ENCODE measurements around the gene GRIA4. TPM values are rescaled to one million over a fixed set of nuclear protein-coding genes. Genes with fewer than 3 reads are reported as not detected.

The GRIA4 gene
- total RNA-seq, 1 donor from 2014 or later, result 0.27 TPM

DNA sequence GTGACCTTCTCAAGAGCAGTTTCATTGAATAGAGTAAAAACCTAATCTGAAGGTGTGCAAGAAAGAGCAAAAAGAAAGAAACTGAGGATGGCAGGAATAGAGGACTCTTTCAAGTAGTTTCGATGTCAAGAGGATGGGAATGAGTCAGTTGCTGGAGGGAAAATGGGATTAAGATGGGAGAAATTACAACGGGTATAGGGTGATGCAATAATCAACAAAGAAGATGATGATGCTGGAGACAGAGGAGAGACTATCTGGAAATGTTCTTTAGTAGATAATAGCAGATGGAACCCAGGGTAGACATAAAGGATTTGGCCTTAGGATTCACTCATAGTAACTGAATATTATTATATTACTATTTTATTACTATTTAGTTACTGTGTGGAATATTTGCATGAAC lies 189.4 kb downstream of the GRIA4 start:
- Histone ChIP-seq H3K4me1 (ENCODE audit: insufficient read depth, low read length) (no peaks in the 10 kb centered on the region), H2AFZ (ENCODE audit: low read depth, low read length) (no peak overlapping the region), H3K4me2 (ENCODE audit: low read length) (no peak overlapping the region), H3K9ac (ENCODE audit: low read length) (no peak overlapping the region), H3K27ac (ENCODE audit: low read depth, low read length) (no peak overlapping the region), H3K27me3 (ENCODE audit: insufficient read depth, low read length) (no peaks in the 10 kb centered on the region), H3K36me3 (ENCODE audit: insufficient read depth, low read length) (no peaks in the 10 kb centered on the region), H3K4me3 (ENCODE audit: insufficient read depth, low read depth, low read length) (no peak overlapping the region), H3K9me3 (ENCODE audit: insufficient read depth, low read depth, low read length) (no peaks in the 10 kb centered on the region), H4K20me1 (ENCODE audit: insufficient read depth, low read length) (no peaks in the 10 kb centered on the region), H3K79me2 (ENCODE audit: insufficient read depth, low read length) (no peaks in the 10 kb centered on the region)
- no peak for DNase-seq (ENCODE audit: low read depth)
- TF ChIP-seq CTCF (IDR thresholded peaks at IDR 0.05; ENCODE audit: insufficient read depth, low read depth, low read length) (no peak), EZH2 (IDR thresholded peaks at IDR 0.05; ENCODE audit: insufficient read depth, low read length) (no peak)
- H3K27me3 Mint-ChIP-seq (ENCODE audit: low read depth, unreplicated experiment), result no peaks in the 10 kb centered on the region
- FAIRE-seq, result no peak
- no peak overlapping the region for H3K4me3 Mint-ChIP-seq (ENCODE audit: unreplicated experiment)
- H3K4me1 Mint-ChIP-seq (ENCODE audit: low read depth, unreplicated experiment), result no peaks in the 10 kb centered on the region
- H3K9me3 Mint-ChIP-seq (ENCODE audit: unreplicated experiment), result no peaks in the 10 kb centered on the region
- H3K27ac Mint-ChIP-seq (ENCODE audit: unreplicated experiment), result no peak overlapping the region
- H3K36me3 Mint-ChIP-seq (ENCODE audit: low read depth, unreplicated experiment), result no peaks in the 10 kb centered on the region

DNA sequence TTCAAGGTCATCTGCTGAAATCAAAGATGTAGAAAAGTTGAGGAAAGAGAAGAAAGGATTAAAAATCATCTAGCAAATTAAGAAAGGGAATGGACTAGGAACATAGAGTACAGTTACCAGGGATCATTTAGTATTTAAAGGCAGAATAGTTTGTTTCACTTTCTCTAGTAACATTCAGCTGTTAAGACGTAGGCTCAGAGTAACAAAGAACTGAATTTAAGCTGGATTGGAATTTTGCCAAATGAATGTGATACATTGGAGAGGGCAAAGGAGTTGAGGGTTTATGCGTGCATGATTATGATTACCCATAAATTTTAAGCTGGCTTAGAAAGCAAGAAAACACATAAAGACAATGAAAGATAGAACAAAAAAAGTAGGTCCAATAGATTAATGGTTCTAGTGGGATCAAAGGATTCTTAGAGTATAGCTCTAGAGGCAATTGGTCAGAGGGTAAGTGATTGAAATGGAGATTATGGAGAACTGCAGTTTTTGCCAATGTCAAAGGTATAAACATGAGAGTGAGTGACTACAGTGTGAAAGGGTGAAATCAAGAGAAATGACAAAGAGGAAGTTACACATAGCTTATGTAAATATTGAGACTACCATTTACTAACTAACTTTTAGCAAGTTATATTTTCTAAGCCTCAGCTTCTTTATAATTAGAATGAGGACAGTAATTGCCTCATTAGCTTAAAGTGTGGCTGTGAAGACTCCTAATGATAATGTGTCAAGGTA lies 190.0 kb downstream of the GRIA4 start:
- no peak for FAIRE-seq
- Histone ChIP-seq H3K79me2 (ENCODE audit: insufficient read depth, low read length) (no peaks in the 10 kb centered on the region), H3K9me3 (ENCODE audit: insufficient read depth, low read depth, low read length) (no peaks in the 10 kb centered on the region), H3K9ac (ENCODE audit: low read length) (no peak overlapping the region), H3K27me3 (ENCODE audit: insufficient read depth, low read length) (no peaks in the 10 kb centered on the region), H3K36me3 (ENCODE audit: insufficient read depth, low read length) (no peaks in the 10 kb centered on the region), H3K27ac (ENCODE audit: low read depth, low read length) (no peak overlapping the region), H3K4me1 (ENCODE audit: insufficient read depth, low read length) (no peaks in the 10 kb centered on the region), H3K4me3 (ENCODE audit: insufficient read depth, low read depth, low read length) (no peak overlapping the region), H3K4me2 (ENCODE audit: low read length) (no peak overlapping the region), H2AFZ (ENCODE audit: low read depth, low read length) (no peak overlapping the region), H4K20me1 (ENCODE audit: insufficient read depth, low read length) (no peaks in the 10 kb centered on the region)
- no peak overlapping the region for H3K27ac Mint-ChIP-seq (ENCODE audit: unreplicated experiment)
- H3K4me1 Mint-ChIP-seq (ENCODE audit: low read depth, unreplicated experiment), result no peaks in the 10 kb centered on the region
- no peaks in the 10 kb centered on the region for H3K36me3 Mint-ChIP-seq (ENCODE audit: low read depth, unreplicated experiment)
- no peak overlapping the region for H3K4me3 Mint-ChIP-seq (ENCODE audit: unreplicated experiment)
- H3K27me3 Mint-ChIP-seq (ENCODE audit: low read depth, unreplicated experiment), result no peaks in the 10 kb centered on the region
- H3K9me3 Mint-ChIP-seq (ENCODE audit: unreplicated experiment), result no peaks in the 10 kb centered on the region
- DNase-seq (ENCODE audit: low read depth), result no peak
- no peak for TF ChIP-seq CTCF (IDR thresholded peaks at IDR 0.05; ENCODE audit: insufficient read depth, low read depth, low read length)
- no peak for TF ChIP-seq EZH2 (IDR thresholded peaks at IDR 0.05; ENCODE audit: insufficient read depth, low read length)

GRCh38 chr11:105802390-105802789 lies 192.5 kb downstream of the GRIA4 start:
- Histone ChIP-seq H3K27me3 (ENCODE audit: insufficient read depth, low read length) (no peaks in the 10 kb centered on the region), H3K79me2 (ENCODE audit: insufficient read depth, low read length) (no peaks in the 10 kb centered on the region), H3K4me2 (ENCODE audit: low read length) (no peak overlapping the region), H3K36me3 (ENCODE audit: insufficient read depth, low read length) (no peaks in the 10 kb centered on the region), H3K9me3 (ENCODE audit: insufficient read depth, low read depth, low read length) (no peaks in the 10 kb centered on the region), H3K4me3 (ENCODE audit: insufficient read depth, low read depth, low read length) (no peak overlapping the region), H3K9ac (ENCODE audit: low read length) (no peak overlapping the region), H2AFZ (ENCODE audit: low read depth, low read length) (no peak overlapping the region), H3K4me1 (ENCODE audit: insufficient read depth, low read length) (no peaks in the 10 kb centered on the region), H4K20me1 (ENCODE audit: insufficient read depth, low read length) (no peaks in the 10 kb centered on the region), H3K27ac (ENCODE audit: low read depth, low read length) (no peak overlapping the region)
- Mint-ChIP-seq H3K27ac (ENCODE audit: unreplicated experiment) (no peak overlapping the region), H3K9me3 (ENCODE audit: unreplicated experiment) (no peaks in the 10 kb centered on the region), H3K27me3 (ENCODE audit: low read depth, unreplicated experiment) (no peaks in the 10 kb centered on the region), H3K4me1 (ENCODE audit: low read depth, unreplicated experiment) (no peaks in the 10 kb centered on the region), H3K4me3 (ENCODE audit: unreplicated experiment) (no peak overlapping the region), H3K36me3 (ENCODE audit: low read depth, unreplicated experiment) (no peaks in the 10 kb centered on the region)
- FAIRE-seq (no peak), DNase-seq (ENCODE audit: low read depth) (no peak)
- TF ChIP-seq EZH2 (IDR thresholded peaks at IDR 0.05; ENCODE audit: insufficient read depth, low read length) (no peak), CTCF (IDR thresholded peaks at IDR 0.05; ENCODE audit: insufficient read depth, low read depth, low read length) (no peak)
